ENCODE data around the gene ACO1.

ACO1 gene

DNA sequence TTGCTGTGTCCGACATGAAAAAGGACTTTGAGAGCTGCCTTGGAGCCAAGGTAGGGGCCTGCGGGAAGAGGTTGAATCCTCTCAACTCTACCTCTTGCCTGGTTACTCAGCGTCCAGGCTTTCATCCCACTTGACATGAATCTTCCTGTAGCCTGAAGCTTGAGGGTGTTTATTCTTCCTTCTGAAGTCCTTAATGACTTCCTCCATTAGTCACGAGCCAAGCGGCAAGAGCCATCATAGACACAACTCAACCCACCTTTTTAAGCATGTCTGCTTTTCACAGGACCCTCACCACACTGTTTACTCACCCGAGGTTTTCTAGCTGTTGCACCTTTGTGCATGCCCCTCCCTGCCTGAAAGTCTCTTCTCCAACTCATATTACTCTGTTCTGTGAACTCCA, 40.2 kb downstream of the ACO1 start:
- no peak for DNase-seq

DNA sequence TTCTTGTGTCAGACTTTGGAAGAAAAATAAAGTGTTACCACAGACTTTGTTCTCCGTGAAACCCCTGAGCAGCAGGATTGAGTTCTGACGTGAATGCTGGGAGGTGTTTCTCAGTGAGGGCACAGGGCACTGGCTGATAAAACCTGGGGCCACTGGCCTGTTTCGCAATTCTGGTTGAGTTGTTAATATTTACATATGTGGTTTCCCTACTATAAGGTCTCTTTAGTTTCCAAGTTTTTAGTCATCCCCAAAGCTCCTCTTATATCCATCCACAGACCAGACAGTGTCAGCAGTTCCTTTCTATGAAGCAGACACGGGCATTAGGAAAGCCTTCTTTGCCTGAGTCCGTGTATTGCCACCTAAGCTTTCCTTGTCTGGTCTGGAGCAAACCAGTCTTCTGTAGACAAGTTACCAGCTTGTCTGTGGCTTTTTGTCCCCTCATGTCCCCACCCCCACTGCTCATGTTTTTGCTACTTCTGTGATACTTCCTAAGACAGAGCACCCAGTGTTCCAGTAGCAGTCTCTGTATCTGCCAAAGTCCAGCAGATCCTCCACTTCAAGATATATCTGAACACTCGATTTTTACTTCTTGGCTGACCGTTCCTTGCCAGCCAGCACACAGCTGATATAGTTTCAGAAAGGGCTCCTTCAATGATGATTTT, 42.0 kb downstream of the ACO1 start:
- no peak for DNase-seq

DNA sequence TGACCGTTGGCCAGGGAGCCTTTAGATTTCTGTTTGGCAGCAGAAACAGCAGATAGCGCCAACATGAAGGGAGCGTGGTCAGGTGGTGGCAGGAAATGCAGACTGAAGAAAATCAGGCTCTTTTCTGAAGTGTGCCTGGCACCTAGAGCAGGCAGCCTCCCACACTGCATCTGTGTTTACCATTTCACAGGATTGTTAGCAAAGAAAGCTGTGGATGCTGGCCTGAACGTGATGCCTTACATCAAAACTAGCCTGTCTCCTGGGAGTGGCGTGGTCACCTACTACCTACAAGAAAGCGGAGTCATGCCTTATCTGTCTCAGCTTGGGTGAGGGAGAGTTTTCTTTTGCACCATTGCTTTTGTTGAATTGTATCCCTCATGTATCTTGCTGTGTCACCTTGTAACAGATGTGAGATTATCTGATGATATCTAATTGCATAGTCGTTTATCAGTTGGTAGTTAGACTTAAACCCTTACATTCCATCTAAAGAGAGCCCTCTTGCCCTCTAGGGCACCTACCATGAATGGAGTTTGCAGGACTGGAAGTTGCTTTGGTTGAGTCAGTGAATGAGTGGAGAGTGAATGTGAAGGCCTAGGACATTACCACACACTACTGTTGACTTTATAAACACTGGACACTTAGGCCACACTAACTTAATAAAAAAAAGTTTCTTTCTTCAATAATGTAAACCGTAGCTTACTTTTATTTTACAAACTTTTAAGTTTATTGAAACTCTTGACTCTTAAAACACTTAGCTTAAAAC, 42.8 kb downstream of the ACO1 start:
- DNase-seq: no peak

DNA sequence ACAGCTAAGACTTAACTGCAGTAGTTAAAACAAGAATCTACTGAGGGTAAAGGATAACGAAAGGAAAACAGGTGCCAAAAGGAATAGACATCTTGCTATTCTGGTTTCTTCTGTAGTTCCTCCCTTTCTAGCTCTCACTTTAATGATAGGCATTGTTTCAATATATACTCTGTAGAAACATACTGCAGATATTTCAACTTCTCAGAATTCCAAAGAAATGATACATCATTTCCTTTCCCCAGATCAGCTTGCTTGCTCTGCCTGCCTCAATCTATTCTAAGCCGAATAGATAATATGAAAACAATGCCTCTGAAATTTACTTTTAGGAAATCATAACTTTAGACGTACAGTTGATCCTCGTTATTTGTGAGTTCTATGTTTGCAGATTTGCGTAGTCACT, 46.3 kb downstream of the ACO1 start:
- DNase-seq: peak; percentile 13

DNA sequence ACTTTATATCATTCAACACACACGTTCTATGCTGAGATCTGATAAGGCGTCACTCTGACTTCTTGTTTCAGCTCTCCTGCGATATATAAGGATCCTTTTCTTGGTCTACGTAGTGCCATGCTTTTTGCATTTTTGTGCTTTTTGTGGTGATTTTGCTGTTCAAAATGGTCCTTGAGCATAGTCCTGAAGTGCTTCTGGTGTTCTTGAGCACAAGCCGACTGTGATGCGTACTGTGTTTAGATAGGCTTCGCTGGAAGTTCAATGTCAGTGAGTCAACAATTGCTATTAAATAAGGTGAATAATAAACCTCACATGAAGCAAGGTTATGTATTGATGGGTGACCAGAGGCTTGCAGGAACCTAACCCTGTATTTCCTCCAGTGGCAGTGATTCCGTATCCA, 46.8 kb downstream of the ACO1 start:
- no peak for DNase-seq

DNA sequence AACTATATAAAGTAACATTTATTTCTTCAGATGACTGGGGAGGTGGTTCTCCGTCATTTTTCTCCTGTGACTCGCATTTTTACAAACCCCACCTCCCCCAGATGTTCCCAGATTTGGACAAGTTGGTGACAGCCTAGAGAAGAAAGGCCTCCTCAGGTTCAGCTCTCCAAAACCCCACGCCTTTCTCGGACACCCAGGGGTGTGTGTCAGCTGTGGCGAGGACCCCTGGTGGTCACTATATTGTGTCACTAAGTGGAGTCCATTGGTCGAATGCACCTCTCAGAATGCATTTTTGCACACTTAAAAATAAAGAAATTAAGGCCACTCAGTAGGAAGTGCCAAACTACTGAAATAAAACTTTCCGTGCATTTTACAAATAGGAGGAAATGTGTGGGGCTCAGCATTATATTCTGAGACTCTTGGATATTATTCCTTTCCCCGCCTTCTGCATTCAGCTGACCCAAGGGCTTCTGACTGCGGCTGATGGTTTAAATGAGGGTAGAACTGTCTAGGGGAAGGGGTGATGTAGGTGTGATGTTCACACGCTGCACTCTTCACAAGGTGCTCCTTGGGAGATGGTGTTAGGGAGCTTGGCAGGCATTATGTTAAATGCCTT, 47.6 kb downstream of the ACO1 start:
- no peak for DNase-seq

DNA sequence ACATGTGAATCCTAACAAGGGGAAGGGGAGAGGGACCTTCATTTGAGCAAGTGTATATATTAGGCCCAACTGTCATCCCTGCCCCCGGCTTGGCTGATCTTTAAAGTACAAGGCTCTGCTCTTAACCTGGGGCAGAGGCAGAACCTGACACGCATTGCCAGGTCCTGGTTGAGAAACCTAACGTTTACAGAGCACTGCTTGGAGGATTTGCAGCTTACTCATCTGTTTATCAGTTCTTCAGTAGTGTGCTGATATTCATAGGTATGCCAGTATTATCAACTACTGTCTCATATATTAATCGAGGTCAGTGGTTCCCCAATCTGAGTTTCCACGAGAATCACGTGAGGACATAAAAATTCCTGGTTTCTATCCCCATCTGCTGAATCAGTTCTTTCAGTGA, 50.4 kb downstream of the ACO1 start:
- DNase-seq: no peak

DNA sequence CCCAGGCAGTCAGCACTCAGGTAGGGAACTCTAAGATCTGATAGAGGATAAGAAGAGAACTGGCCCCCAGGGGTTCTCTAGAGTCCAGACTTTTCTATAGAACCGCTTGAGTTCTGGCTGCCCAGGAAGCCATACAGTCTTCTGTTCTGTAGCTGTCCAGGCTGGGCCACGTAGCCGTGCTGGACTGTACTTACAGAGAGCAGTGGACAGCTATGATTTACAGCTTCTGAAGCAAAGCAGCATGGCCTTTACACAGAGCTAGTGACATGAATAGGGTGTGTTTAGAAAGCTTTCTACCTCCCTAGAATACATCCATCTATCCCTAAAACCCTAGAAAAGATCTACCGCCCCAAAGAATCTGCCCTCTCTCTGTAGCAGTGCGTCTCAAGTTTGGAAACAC, 57.2 kb downstream of the ACO1 start:
- DNase-seq: no peak

DNA sequence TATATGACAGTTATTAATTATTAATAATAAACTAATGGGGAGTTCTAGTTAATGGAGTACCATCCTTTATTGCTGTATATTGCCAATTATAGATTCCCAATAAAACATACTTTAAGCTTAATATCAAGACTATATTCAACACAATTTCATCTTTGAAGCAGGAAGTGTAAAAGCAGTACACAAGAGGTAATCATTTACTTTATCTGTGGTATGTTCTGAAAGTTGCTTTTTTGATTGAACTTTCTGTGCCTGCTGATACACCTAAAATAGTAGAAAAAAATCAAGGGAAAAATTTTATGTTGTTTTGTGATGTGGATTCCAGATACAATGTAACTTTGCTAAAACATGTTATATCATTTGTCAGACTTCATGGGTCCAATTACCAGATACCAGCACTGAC, 58.0 kb downstream of the ACO1 start:
- DNase-seq: no peak

DNA sequence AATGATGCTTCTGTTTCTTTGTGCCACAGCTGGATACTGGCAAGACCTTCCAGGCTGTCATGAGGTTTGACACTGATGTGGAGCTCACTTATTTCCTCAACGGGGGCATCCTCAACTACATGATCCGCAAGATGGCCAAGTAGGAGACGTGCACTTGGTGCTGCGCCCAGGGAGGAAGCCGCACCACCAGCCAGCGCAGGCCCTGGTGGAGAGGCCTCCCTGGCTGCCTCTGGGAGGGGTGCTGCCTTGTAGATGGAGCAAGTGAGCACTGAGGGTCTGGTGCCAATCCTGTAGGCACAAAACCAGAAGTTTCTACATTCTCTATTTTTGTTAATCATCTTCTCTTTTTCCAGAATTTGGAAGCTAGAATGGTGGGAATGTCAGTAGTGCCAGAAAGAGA, 65.5 kb downstream of the ACO1 start:
- DNase-seq: no peak

DNA sequence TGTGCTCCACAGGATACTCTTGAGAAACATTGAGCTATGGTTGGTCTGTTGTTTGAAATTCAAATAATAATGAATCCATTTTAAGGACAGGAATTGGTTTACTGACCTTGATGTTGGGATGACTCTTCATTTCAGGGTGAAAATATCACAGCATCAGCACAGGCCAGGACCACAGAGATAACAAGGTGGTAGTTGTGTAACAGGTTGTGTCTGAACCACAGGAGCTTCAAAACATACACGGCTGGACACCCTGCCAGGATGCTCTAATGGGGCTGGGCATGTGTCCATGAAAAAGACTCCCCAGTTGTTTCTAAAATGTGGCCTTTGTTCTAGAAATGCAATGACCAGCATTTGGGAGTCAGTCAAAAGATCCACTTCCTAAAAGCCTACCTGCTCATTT, 69.8 kb downstream of the ACO1 start:
- no peak for DNase-seq

DNA sequence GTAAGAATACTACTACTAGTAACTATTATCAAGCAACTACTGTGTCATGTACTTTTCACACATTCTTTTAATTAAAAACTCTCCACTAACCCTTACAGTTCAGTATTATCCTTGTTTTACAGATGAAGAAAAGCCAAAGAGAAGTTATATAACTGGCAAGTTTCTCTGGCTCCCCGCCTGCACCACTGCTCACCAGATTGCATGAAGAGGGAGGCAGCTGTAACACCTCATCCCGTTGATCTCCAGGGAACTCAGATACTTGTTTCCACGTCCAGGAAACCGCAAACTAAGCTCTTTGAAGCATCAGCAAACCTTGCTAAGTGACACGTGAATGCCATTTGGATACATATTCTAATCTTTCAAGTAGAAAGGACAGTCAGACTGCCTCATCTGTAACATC, 71.3 kb downstream of the ACO1 start:
- DNase-seq: no peak

DNA sequence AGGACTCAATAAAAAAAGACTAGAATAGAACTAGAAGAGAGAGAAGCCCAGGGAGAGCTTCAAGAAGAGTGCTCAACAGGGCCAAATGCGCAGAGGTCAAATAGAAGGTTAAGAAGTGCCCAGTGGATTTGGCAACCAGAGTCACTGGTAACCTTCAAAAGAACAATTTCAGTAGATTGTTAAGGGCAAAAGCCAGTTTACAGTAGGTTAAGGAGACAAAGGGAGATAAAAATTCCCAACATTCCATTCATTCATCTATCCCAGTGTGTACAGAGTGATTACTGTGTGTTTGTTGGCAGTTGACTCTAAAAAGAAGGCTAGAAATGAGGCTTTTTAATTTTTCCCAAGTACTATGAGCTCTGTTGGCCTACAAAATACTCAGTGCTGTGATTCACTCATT, 72.1 kb downstream of the ACO1 start:
- no peak for DNase-seq

DNA sequence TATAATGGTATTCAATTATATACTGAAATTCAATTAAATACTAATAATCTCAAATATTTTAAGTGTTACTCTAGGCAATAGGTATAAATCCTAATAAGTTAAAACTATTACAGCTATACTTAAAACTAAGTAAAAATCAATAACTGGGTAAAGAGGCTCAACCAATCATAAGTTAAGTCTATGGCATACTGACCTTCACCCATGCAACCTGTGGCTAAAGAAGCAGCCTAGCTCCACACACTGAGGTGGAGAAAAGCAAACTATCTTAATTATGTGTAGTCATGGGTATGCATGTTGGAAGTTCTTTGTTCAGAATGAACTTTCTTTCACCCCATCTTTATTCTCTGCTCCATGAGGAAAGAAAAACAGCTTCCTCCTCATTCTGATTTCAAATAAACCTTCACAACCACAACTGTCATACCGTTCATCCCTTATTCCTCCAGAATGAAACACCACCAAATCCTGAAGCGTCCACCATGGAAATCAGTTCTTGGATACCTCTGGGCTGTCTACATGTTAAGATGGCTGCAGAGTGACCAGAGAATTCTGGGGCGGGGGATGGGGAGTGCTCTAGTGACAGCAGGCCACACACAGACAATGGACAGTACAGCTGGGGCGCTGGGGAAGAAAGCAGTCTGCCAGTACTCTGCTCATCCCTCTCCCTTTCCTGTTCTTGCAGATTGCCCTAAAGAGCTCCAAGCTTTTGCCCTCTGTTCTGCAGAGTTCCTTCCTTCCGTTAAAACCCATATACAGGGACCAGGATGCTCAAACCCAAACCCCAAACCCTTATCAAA, 79.3 kb downstream of the ACO1 start:
- no peak for DNase-seq

DNA sequence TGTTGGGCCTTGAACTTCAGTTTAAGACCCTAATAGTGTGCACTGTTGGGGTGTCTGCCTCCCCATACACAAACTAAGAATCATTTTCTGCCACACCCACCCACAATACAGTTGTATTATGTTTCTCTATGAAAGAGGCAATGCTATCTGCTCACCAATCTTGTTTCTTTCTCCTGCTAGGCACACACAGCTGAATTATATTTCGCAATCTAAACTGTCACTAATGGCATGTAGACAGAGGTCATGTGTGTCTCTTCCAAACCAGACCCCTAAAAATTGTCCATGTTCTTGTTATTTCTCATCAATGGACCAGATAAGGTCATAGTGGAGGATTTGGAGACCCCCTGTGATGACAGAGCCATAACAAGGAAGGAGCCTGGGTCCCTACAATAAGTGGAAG, 84.3 kb downstream of the ACO1 start:
- DNase-seq: no peak

DNA sequence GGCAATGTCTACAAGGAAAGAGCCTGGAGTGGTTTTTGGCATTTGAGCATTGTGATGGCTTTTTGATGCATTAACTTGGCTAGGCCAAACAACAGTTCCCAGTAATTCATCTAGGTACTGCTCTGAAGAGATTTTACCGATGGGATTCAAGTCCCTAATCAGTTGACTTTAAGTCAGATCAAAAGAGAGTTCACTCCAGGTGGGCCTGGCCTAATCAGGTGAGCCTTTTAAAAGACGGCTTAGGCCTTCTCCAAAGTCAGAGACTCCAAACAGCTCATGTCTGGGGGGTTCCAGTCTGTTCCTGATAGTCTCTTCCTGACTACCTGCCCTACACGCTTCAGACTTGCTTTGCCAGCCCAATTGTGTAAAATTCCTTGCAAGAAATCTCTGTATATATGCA, 87.9 kb downstream of the ACO1 start:
- DNase-seq: no peak

DNA sequence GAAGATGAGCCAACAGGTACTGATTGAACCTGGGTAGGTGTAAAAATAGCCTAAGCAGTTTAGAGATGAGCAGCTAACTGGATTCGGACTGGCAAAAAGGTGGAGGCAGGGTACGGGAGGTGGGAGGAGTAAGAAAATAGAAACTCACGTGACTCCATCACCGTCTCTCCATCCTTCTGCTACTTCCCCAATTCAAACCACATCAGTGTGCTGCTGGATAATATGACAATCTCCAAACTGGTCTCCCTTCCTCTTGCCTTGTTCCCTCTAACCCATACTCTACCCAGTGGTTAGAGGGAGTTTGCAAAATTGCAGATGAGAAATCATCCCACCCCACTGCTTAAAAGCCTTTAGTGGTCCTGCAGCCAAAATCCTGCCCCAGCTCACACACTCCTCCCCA, 98.9 kb downstream of the ACO1 start:
- DNase-seq: no peak

DNA sequence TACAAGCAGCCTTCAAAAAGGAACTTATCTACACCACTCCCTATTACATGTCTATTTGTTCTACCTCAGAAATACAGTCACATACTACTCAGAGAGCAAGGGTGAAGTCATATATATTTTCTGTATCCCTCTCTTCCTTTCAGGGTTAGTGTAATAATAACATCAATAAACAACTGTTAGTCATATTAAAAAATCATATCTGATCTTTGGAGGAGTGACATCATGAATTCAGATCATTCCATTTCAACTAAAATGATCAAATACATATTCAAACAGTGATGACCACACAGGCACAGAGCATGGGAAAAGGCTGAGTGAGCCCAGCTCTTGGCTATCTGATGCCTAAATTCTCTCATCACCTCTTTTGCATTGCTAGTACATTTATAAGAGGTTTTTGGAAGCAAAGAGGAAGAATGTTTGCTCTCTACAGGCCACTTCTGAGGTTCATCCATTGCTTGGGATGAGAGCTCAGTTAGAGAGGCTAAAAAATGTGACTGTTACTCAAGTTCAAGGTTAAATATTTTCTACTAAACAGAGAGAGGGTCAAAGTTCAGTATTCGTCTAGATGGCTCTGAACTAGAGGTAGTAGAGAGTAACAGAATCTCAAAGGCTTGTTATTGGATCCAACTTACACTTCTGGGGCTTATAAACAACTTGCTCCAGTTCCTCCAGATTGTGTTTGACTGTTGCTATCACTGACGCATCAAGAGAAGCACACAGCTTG, 102.6 kb downstream of the ACO1 start:
- peak; percentile 10 for DNase-seq

DNA sequence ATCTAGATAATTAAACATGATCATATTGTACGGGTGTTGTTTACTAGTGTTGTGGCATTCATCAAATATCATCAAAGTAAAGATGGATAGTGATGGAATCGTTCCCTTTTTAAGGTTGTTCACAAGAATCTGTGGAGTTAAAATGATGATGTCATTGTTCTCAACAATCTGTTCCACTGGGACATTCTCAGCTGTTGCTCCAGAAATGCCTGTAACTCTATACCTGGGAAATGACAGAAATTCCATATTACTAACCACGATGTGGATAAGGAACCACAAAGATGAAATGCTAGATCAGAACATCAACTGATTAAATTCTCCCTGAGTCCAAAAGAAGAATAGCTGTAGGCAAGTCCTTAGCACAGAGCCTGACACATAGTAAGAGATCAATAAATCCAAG, 103.5 kb downstream of the ACO1 start:
- DNase-seq: peak; percentile 4

DNA sequence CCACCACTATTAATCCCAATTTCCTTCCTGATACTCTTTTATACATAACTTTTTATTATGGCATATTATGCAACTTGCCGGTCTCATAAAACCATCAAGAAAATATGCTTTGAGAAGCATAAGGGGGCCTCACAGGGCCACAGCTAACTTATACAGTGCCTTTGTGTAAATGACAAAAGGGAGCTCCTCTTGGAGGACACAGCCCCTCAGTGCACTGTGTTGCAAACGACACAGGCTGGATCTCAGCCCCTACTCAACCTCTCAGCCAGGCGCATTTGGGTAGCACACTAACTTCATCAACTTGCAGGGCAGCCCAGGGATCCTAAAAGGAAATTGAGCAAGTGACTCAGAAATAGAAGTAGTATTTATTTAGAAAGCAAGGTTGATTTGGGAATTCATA, 106.2 kb downstream of the ACO1 start:
- DNase-seq: no peak

DNA sequence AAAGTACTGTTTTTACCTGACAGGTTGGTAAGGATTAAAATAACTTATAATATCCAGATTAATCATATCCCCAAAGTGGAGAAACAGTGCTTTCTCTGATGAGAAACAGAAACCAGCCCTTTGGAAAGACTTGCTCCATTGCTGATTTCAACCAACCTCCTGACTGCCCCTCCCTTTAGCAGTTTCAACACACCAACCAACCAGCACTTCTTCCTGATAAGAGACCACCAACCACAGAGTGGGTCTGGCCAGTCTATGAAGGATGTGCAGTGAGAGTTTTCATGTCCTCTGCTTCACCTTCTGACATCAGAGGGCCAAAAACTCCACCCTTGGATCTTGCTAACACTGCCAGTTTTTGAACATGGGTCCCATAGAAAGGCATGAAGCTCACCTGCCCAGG, 113.5 kb downstream of the ACO1 start:
- DNase-seq: no peak

DNA sequence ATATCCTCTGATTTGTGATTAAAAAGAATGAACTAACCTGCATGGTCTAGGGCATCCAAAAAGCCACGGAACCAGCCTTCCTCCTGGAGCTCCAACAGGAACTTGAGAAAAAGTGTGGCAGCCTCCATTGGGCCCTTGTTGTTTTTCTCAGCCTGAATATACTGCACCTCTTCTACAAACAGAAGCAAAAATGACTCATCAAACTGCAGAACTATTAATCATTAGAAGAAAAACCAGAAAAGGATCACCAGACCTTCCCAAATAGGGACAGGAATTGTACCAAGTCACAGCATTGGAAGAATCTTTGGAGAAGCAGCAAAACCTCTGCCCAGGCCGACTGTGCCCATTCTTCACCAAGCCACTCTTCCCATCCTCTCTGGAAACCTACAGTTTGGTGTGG, 116.3 kb downstream of the ACO1 start:
- DNase-seq: no peak

DNA sequence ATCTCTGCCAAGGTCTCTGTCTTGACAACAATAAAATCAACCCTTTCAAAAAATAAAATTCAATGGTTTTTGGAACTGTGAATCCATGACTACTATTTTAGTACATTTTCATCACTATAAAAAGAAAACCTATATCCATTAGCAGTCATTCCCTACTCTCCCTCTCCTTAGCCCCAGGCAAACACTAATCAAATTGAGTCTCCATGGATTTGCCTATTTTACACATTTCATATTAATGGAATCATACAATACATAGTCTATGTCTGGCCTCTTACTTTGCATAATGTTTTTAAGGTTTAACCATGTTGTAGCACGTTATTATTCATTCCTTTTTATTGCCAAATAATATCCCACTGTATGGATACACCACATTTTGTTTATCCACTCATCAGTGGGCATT, 117.4 kb downstream of the ACO1 start:
- no peak for DNase-seq
